Prostate gland (tissue), 2 donors: ENCODE data around the gene SPAG7.

Experiments used
- CTCF ChIP-seq, 4 experiments: fragments of 200-600 bp in 2 of 4; fragments of 450-650 bp in 2 of 4; sonication (generic) in 2 of 4; IDR thresholded peaks; 1 replicate in 3 of 4; 2 replicates in 1 of 4; pipeline ENCODE4 v1.5.1; 2016 to 2019; ENCODE audit warnings: antibody characterized with exemption in 4 of 4, mild to moderate bottlenecking in 2 of 4, moderate library complexity in 2 of 4
- POLR2A ChIP-seq: fragments of 450-650 bp; IDR thresholded peaks from one replicate; pipeline ENCODE4 v1.6.1; 2016; ENCODE audit warnings: antibody characterized with exemption, mild to moderate bottlenecking

DNA sequence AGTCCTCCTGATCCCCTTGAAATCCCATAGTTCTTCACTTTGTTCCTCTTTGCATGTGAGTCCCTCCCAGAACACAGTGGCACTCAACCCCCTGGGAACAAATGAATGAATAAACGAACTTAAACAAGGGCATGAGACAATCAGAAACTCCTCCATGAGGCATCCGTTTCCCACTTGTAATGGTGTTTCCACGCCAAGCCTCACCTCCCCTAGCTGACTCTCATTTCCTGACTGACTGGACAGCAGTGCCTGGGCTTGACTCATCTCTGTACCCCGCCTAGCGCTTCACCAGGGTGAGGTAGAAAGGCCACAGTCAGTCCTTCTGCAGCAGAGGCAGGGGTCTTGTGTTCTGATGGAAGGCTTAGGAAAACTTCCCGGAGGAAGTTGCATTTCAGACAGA is 44.3 kb upstream of the SPAG7 start:
- TF ChIP-seq CTCF (IDR thresholded peaks at IDR 0.05) (no peak), POLR2A (no peak)
